Testis (tissue), 3 donors: ENCODE results near the gene DYRK3. TPM values are rescaled to one million over a fixed set of nuclear protein-coding genes. Genes with fewer than 3 reads are reported as not detected.
A peak's percentile ranks its signal among the peaks of the same experiment; 100 is the strongest.
"Not testable (repeated sequence)": the region's sequence is repeated elsewhere in the genome, so short reads cannot be mapped to it uniquely, and the experiment has no call there.

Experiments used
- DNase-seq: peaks from one replicate; pipeline ENCODE4 v3.0.0-alpha.2; 2019
- H3K27ac ChIP-seq, 2 donors: fragments of 200-600 bp; sonication (generic); one replicate each; pipeline ENCODE4 v1.5.1; 2019
- H3K27me3 ChIP-seq: fragments of 200-600 bp; sonication (generic); one replicate; pipeline ENCODE4 v1.5.1; 2019
- H3K36me3 ChIP-seq: fragments of 200-600 bp; sonication (generic); one replicate; pipeline ENCODE4 v1.5.1; 2017; ENCODE audit warnings: low read depth; ENCODE audit errors: missing control alignments
- H3K4me1 ChIP-seq: fragments of 200-600 bp; sonication (generic); one replicate; pipeline ENCODE4 v1.5.1; 2019
- H3K4me3 ChIP-seq, 2 donors: fragments of 200-600 bp; sonication (generic); one replicate each; pipeline ENCODE4 v1.5.1; 2017 to 2019
- H3K9me3 ChIP-seq: fragments of 200-600 bp; sonication (generic); one replicate; pipeline ENCODE4 v1.5.1; 2017
- CTCF ChIP-seq, 3 experiments: fragments of 450-650 bp in 2 of 3; fragments of 200-600 bp in 1 of 3; sonication (generic) in 1 of 3; IDR thresholded peaks; one replicate each; pipeline ENCODE4 v1.5.1; 2016 to 2019; ENCODE audit warnings: antibody characterized with exemption in 3 of 3, mild to moderate bottlenecking in 2 of 3, moderate library complexity in 1 of 3
- POLR2A ChIP-seq: fragments of 450-650 bp; IDR thresholded peaks from one replicate; pipeline ENCODE4 v1.6.1; 2017; ENCODE audit warnings: antibody characterized with exemption, mild to moderate bottlenecking, moderate library complexity
- whole genome bisulfite sequencing, 2 donors: methylation state at CpG; one replicate each; pipeline ENCODE4 v1.1.5; 2018; 5-methylcytosine and 5-hydroxymethylcytosine counted together
- intact Hi-C: fragments of 100-400 bp; cut with DNase I; formaldehyde crosslinking; loops from one replicate; pipeline ENCODE4 v1.15.1; 2023; ENCODE audit warnings: low total_unique reads
- polyA plus RNA-seq: library from polyadenylated mRNA; stranded (reverse); fragments of 350-450 nt; fragmentation: Illumina TruSeq; extraction: RNeasy Lipid Tissue Mini Kit (QIAGEN cat#74804); gene quantifications from one replicate; pipeline ENCODE4 v1.2.3, GENCODE V29; 2014; ENCODE audit warnings: low read depth, low replicate concordance; ENCODE audit not compliant: insufficient read depth
- total RNA-seq, 2 donors: library from RNA; depleted of rRNA; stranded (reverse); fragments of >200 nt; gene quantifications; one replicate each; pipeline ENCODE4 v1.2.3, GENCODE V29; 2016

Gene DYRK3
- total and polyA plus RNA-seq, 3 donors from 2014 or later = 36.4 to 143 (median 40.6) TPM

GRCh38 chr1:206612129-206612876 is 23.0 kb upstream of the DYRK3 start, which contains the start of gene EIF2D:
Gene EIF2D, minus strand, starts transcription at chr1:206612465. Its CDS starts 123 bp downstream, at chr1:206612342.
- Histone ChIP-seq H3K4me3 (peak within 1 kb of the TSS; percentile 74 to 81), H3K9me3 (no peaks in the 10 kb centered on the region), H3K27ac (peak within 1 kb of the TSS; percentile 87 to 89), H3K36me3 (no peaks in the 10 kb centered on the region), H3K4me1 (no peaks in the 10 kb centered on the region), H3K27me3 (no peaks in the 10 kb centered on the region)
- intact Hi-C loops = no loop called here
- TF ChIP-seq CTCF (IDR thresholded peaks at IDR 0.05) (peak; percentile 93 to 99 (median 96)), POLR2A (no peak)
- DNase-seq = peak; percentile 95
- 5 to 16% methylated on average over 13 to 47 of the region's 48 CpGs for WGBS, 2 donors

GRCh38 chr1:206626396-206626795 is 8.9 kb upstream of the DYRK3 start:
- H3K27me3 ChIP-seq, H3K27ac ChIP-seq, H3K9me3 ChIP-seq, DNase-seq, H3K4me1 ChIP-seq, H3K36me3 ChIP-seq, intact Hi-C loops, H3K4me3 ChIP-seq: not testable (repeated sequence)
- WGBS, 2 donors = 93 to 94% methylated on average over 2 of the region's 2 CpGs

- Histone ChIP-seq H3K27me3 (no peaks in the 10 kb centered on the region), H3K9me3 (no peaks in the 10 kb centered on the region), H3K36me3 (no peaks in the 10 kb centered on the region), H3K27ac (no peak overlapping the region), H3K4me3 (no peak overlapping the region), H3K4me1 (no peaks in the 10 kb centered on the region)
- intact Hi-C loops = no loop called here
- WGBS, 2 donors = 72% methylated on average over 1 of the region's 1 CpG; no CpG with 5 or more reads in 1 of the 2 donors
- no peak for DNase-seq
- TF ChIP-seq CTCF (IDR thresholded peaks at IDR 0.05) (no peak), POLR2A (no peak)
Observed at GRCh38 chr1:206628916-206629315, 6.4 kb upstream of the DYRK3 start.

- 37 to 40% methylated on average over 4 of the region's 4 CpGs for WGBS, 2 donors
- TF ChIP-seq POLR2A (no peak), CTCF (IDR thresholded peaks at IDR 0.05) (peak in 2 of 3 experiments; percentile 24 to 30)
- Histone ChIP-seq H3K4me3 (no peak overlapping the region), H3K4me1 (peaks cover 7% of the 10 kb centered on the region), H3K27ac (no peak overlapping the region), H3K36me3 (no peaks in the 10 kb centered on the region), H3K9me3 (no peaks in the 10 kb centered on the region), H3K27me3 (no peaks in the 10 kb centered on the region)
- DNase-seq = peak; percentile 68
- intact Hi-C loops = loop anchor here (10.0 kb wide), 1 partner anchor 284 kb away; no protein-coding TSS in a partner anchor
Observed at GRCh38 chr1:206631085-206631509, 4.2 kb upstream of the DYRK3 start.

- no peak for DNase-seq
- intact Hi-C loops = loop anchor here (10.0 kb wide), 1 partner anchor 281 kb away; no protein-coding TSS in a partner anchor
- no peaks in the 10 kb centered on the region for H3K36me3 ChIP-seq
- no peak overlapping the region for H3K4me3 ChIP-seq
- no peaks in the 10 kb centered on the region for H3K27me3 ChIP-seq
- H3K4me1 ChIP-seq = peaks cover 7% of the 10 kb centered on the region
- 32 to 40% methylated on average over 9 of the region's 9 CpGs for WGBS, 2 donors
- no peak for TF ChIP-seq POLR2A
- no peak for TF ChIP-seq CTCF (IDR thresholded peaks at IDR 0.05)
- no peaks in the 10 kb centered on the region for H3K9me3 ChIP-seq
- no peak overlapping the region for H3K27ac ChIP-seq
Observed at GRCh38 chr1:206633708-206634121, 1.6 kb upstream of the DYRK3 start.
